Activated CD8-positive, alpha-beta memory T cell treated with anti-CD3 and anti-CD28 coated beads for 4 hours (primary cell): ENCODE results near the gene RHO.

ENCODE experiments used
- DNase-seq, 2 donors: peaks; one replicate each; pipeline ENCODE4 v3.0.0-alpha.2; 2020; ENCODE audit warnings: low read depth in 2 of 2

Gene RHO

DNA sequence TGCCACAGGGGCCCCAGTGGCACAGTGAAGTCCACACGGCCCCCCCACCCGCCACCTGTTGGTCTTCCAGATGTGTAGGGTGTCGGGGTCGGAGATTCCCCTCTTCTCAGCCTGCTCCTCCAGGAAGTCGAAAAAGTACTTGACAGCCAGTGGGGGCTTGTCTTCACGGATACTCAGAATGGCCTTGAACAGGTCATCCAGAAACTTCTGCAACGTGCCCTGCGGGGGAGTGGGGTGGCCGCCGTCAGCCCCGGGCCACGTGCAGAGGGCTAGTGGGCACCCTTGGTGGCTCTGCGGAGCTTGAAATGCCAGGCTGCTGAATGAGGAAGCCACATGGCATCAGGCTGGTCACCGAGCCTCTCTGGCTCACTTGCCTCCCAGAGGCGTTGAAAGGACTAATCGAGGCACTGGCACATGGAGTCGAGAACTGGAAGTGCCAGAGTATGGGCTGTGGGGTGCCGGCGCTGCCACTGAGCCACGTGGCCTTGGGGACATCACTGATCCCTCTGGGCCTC, 31.2 kb downstream of the RHO start:
- no peak for DNase-seq

DNA sequence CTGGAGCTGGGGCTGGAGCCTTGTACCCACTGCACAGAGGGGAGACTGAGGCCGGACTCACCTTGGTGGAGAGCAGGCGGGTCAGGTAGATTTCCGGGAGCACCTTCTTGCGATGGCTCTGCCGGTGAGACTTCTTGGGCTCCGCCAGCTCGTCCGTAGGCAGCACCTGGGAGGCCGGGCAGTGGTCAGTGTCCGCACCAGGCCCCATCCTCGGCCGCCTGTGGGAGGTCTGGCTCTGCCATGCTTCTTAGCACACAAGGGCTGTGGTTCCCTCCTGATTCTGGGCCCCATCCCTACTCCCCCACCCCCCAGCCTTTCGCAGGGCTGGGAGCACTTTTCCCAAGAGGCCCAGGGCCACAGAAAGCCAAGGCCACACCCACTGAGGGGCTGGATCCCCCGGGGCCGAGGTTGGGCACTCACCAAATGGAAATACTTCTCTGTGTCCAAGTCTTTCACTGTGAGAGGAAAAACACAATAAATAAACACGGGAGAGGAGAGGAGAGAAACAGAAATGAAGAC, 31.9 kb downstream of the RHO start:
- no peak for DNase-seq

DNA sequence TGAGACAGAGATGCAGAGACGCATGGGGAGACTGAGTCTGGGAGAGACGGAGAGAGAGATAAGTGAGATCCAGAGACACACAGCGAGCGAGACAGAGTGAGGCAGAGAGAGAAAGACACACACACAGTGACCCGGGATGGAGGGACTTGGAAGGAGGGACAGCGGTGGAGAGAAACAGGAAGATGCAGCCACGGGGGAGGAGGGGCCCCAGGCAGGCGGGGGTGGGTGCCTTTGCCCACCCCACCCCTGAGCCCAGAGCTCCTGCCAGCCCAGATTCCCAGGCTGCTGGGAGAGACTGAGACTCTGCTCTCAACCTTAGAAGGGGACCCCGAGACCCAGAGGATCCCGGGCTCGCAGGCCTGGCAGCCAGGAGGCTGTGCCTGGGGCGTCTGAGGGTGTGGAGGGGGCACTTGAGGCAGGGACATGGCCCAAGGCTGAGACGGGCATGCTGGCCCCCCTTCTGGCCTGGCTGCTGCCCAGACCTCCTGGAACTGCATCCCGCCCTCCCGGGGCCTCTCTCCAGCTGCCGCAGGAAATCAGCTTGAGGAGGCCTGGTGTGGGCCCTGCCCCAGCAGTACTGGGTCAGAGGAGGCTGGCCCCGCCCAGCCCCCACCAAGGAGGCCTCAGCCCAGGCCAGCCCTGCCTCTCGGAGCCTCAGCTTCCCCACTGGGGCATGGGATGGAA, 32.6 kb downstream of the RHO start:
- DNase-seq: no peak

DNA sequence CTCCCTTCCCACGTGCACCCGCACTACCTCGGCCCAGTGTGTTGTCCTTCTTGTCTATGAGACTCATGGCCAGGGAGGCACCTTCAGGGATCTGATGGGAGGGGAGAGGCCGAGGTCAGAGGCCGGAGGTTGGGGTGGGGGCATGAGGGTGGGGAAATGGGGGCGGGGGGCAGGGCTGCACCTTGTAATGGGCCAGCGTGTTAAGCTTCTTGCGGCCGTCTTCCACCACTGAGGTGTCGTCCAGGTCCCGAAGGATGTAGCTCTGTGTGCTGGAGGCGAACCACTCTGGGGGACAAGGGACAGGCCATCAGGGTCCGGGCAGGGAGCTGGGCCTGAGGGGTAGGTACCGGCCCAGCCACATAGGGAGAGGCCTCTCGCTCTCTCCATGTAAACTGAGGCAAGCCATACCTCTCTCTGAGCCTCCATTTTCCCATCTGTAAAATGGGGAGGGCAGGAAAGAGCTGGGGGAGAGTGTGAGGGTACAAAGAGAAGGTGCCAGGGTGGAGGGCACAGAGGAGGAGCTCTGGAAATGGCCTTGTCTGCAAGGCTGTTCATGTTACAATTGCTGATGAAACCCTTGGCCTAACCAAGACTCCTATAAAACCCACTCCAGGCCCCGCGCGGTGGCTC, 33.3 kb downstream of the RHO start:
- no peak for DNase-seq

DNA sequence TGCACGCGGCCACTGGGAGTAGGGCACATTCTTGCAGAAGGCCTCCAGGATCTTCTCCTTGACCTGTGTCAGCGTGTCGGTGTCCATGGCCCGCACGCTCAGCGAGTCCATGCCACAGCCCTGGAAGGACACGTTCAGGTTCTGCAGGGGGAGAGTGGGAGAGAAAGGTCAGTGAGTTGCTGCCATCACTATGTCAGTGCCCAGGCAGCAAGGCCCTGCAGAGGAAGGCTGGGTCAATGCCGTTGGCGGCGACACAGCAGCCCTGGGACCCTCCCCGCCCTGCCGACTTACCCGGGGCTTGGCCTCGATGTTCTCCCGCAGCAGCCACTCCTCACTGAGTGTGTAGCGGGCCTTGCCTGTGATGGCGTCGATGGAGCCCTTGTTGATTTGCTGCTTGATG, 34.4 kb downstream of the RHO start:
- no peak for DNase-seq

DNA sequence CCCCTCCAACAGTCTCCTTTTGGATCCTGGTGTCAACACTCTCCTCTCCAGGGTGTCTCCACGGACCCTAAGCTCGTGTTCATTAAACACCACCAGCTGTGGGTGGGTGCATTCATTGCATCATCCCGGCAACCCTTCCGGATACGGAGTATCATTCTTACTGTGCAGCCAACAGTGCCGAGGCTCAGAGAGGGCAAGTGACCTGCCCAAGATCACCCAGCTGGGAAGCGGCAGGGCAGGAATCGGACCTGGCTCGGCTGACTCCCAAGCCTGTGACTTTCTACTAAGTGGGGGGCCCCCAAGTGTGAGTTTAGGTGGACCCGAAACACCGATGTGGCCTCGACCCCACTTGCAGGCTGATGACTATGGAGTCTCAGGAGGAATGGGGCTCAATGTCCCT, 34.9 kb downstream of the RHO start:
- DNase-seq: no peak

DNA sequence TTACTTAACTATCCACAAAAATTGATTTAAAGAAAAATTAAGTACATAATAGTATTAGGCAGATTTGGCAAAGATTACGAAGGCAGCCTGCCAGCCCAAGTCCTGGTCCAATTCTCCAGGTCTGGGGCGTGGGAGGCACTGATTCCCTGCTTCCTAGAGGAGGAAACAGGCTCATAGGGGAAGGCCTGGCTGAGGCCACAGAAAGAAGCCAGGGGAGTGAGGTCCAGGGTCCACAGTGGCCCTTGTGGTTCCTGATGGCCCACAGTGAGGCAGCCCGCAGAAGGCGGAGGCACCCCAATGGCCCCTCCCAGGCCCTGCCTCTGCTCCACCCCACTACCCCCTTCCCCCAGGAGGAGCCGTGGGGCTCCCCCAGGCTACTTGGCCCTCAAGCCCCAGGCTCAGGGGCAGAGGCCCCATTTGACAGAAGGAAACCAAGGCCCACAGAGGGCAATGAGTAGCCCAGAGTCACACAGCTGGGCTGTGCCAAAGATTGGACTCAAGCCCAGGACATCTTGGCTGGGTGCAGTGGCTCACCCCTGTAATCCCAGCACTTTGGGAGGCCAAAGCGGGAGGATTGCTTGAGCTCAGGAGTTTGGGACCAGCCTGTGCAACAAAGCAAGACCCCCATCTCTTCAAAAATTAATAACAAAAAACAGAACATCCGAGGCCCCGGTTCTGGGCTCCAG, 35.6 kb downstream of the RHO start:
- no peak for DNase-seq

DNA sequence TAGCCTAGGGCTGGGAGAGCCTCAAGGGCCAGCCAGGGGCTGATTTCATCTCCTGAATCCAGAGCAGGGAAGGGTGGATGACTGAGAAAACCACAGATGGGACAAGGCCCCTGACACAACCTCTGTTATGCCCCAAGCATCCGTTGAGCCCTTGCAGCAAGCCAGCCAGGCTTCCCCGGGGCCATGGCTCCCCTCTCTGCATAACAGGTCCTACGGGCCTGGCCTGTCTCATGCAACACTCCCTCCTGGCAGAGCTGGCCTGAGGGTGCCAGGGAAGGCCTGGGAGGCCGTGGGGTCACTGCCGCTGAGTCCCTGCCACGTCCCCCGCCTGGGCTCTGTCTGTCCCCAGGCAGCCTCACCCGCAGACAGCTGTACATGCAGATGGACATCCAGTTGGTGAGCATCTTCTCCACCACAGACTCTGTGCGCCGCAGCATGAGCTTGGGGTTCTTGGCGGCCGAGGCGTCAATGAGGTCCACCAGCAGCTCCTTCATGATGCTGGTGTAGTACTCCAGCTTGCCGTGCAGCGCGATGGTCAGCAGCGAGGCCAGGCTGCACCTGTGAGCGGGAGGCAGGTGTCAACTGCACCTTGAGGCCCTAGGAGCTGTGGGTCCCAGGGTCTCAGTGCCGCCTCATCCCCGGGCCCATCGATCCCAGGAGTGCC, 36.7 kb downstream of the RHO start:
- no peak for DNase-seq

DNA sequence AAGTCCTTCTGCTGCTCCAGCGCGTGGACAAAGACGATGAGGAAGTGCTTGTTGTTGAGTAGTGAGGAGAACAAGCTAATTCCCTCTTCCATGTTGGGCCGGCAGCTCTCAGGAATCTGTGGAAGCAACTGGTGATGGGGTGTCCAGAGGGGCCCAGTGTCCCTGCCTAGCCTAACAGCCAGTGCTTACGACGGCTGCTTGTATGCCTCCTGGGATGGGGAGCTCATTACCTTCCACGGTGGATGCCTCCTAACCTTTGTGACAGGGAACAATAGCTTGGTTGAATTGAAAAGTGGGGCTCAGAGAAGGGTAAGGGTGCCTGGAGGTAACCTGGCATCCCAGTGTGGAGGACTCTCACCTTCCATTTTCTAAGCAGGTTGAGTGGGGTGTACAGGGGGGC, 37.5 kb downstream of the RHO start:
- no peak for DNase-seq

DNA sequence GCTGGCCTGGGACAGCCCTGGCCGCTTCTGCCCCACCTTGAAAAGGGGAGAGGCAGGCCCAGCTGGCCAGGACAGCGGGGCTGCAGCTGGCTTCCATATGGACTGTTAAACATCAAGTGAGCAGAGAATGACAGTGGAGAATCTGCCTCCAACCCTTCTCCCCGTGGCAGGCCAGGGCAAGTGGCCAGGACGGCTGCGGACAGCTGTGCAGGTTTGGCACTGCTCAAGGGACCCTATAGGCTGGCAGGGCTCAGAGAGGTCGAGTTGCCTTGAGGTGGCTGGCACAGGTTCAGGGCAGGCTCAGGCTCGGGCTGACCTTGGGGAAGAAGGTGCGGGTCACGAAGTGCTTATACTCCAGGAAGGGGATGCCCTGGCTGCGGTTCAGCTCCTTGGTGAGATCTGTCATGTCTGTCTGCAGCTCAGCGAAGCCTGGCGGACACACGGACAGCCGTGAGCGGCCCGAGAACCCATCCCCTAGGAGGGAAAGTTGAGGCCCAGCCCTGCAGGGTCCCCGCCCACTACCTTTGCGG, 38.8 kb downstream of the RHO start:
- no peak for DNase-seq

DNA sequence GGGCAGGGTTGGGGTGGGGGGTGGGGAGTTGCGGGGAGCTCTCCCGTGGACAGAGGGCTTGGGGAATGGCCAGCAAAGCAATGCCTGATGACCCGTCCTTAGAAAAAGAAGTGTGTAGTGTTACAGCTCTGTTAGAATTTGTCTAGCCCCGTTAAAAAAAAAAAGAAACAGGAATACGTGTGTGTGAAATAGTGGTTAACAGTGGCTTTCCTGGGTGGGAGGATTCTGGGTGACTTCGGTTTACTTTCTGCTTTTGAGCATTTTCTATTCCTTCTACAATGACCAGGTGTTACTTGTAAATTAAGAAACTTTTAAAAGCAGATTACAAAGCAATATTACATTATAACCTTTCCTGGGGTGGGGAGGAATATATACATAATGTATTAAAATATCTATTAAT, 39.5 kb downstream of the RHO start:
- no peak for DNase-seq

DNA sequence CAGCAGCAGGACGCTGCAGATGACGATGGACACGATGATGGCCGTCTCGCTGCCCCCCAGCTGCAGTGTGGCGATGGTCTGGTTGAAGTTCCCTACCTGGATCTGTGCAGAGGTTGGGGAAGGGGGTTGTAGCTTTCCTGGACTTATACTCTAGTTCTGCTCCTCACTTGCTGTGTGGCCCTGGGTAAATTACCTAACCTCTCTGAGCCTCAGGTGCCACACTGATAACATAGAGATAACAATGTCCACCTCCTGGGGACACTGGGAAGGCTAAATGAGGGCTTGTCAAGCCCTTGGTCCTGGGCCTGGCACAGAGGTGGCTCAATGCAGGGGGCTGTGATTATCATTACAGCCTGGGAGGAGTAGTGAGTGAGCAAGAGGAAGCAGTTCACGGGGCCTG, 41.4 kb downstream of the RHO start:
- DNase-seq: no peak

DNA sequence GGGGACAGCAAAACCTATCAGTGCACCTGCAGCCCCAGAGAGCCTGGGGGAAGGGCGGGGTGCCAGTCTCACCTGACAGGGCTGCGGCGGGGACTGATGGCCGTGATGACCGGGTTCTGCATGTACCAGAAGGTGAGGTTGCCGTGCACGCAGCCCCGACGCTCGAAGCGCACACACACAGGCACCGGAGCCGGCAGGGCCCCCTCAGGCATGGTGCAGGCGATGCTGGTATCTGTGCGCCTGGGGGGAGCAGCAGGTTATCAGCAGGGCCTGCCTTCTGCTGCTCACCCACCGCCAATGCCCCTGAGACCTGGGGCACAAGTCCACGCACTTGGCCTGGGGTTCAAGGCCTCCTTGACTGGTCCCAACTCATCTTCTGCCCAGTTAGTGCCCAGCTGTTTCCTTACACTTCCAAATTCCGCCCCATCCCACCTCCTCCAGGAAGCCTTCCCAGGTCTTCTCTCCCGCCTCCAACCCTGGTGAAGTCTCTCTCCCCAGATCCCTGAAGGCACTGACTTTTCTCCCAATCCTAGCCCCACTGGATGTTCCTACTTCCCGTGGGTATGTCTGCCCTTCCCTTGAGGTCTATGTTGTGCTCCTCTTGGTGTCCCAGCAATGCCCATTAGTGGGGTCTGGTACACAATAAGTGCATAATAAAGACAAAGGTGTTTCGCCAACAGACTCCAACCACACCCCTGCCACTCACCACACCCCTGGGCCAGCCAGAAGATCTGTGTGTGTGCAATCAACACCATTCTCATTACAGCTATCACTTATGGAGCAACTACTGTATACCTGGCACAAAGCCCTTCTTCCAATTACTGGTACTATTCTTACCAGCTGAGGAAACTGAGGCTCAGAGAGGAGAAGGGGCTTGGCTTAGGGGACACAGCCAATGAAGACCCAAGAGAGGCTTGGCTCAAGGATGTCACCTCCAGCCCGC, 43.4 kb downstream of the RHO start:
- DNase-seq: no peak

DNA sequence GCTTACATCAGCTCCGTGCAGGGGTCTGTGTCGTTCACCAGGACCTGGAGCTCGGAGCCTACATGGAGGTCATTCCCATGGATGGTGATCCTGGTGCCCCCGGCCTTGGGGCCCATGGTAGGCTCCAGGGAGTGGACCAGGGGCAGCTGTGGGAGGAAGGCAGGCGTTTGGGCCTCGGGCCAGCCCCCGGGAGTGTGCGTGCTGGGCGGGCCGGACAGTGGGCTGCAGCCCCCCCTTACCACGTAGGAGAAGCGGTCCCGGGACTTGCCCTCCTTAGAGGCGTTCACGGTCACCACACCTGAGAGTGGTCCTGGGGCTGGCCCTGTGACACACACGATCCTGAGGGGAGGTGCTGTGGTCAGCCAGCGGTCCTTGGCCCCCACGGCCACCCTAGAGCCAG, 44.2 kb downstream of the RHO start:
- DNase-seq: no peak

DNA sequence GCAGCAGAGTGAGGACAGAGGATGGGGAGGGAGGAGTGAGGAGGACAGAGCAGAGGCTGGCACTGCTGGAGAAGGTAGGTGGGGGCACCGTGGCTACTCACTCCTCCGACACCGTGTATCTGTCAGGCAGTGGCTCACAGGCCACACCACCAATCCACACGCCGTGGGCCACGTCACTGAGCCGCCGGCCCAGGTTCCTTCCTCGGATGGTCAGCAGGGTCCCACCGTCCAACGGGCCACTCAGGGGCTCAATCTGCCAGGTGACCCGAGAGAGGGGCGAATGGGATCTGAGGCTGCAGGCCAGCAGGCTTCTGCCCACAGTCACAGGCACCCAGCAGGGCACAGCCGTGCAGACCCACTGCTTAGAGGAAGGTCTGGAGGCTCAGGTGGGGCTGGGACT, 45.1 kb downstream of the RHO start:
- no peak for DNase-seq

DNA sequence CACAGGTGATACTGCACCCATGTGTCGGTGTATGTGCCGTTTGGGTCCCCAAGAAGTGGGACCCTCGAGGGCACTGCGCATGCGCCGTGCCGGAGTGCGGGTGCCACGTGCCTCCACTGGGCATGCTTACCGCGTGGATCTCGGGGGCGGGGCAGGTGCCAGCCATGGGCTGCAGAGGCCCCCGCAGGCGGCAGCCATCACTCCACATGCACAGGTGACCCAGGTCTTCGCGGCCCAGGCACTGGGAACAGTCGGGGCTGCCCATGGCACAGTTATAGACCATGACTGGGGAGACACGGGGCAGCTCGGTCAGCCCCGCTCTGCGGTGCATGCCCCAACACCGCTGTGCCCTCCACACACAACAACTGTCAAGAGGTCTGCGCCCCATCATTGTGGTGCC, 45.8 kb downstream of the RHO start:
- DNase-seq: no peak

DNA sequence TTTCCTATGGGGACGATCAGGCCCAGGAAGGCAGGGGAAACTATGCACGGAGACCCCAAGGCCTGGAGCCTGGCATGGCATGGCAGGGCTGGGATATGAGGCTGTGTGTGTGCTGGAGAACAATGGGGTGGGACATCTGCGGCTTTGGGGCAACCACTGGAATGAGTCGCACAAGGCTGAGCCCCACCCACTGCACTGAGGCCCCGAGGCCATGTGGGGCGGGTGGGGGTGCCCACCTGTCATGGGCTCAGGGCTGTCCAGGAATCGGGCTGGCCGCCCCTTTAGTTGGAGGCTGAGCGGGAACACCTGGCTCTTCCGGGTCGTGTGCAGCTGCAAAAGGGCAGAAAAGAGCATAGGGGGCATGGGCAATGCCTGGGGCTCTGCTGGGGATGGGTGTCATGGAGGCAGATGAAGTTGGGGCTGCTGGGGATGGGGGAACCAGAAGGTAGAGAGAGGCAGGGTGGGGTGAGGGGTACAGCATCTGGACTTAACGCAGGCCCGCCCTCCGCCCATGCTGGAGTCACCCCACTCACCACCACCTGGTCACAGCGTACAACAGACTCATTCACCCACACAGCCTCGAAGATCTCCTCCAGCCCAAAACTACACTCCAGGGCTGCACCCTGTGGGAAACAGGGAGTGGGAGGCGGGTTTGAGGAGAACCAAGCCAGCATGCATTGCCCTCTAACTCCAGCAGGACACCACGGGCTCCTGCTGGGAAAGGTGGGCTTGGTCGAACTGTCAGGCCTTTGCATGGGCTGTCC, 47.0 kb downstream of the RHO start:
- DNase-seq: no peak

DNA sequence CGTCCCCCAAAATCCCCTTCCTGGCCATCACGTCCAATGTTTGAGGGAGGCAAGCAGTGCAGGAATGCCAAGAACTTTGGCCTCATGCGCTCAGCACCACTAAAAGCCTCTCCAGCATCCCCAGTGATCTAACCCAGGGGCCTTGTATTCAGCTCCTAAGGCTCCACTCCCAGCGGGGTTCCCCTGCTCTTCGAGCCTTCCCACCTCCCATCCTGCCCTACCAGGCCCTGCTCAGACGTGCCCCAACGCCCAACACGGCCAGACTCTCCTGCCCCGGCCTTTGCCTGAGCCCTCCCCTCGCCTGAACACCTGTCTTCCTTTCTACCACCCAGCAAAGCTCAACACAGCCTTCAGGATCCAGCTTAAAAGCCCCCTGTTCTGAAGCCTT, 47.6 kb downstream of the RHO start:
- DNase-seq: no peak

DNA sequence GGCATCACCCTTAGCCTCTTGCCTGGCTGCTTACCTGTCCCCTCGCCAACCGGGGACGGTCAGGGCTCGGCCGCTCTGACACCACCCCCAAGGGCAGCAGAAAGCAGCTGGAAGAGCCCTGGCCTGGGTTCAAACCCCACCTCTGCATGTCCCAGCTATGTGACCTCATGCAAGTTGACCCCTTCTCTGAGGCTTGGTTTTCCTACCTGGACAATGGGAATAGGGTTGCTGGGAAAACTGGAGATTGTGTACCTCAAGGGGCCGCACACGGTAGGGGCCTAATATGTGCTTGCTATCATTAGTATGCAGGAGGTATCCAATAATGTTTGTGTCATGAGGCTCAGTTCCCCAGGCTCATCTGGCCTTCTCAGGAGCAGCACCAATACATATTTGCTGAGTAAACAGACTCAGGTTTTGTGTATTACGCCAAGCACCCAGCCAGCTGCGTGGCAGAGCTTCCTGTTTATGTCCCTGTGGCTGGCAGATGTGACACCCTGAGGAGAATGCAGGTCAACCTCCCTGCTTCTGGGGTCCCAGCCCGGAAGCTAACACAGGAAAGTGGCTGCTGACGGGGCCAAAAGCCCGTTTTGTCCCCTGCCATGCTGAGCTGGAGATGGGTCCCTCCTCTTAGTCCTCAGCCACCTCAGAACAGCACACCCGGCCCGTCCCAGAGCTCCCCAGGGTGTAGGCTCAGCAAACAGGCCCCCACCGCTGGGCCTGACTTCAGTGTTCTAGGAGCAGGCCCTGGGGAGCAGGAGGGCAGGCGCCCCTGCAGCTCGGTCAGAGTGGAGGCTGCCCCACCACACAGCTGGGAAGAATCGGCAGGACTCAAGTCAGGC, 48.3 kb downstream of the RHO start:
- peak; percentile 24 to 30 for DNase-seq
